OCI-LY3 (cell line): ENCODE data around the gene CLTC.

Experiments
- H2AFZ ChIP-seq: fragments of 200-600, 300-600 bp; shearing (Covaris generic); 2 replicates; pipeline ENCODE4 v1.6.0; 2014; ENCODE audit warnings: antibody characterized with exemption, low read depth, low read length
- H3K27ac ChIP-seq: fragments of 200-600, 300-600 bp; sonication (generic); 2 replicates; pipeline ENCODE4 v1.5.1; 2014; ENCODE audit warnings: mild to moderate bottlenecking, low read length, moderate library complexity, mixed read lengths
- H3K27me3 ChIP-seq: fragments of 200-600, 300-600 bp; sonication (generic); 2 replicates; pipeline ENCODE4 v1.6.1; 2014; ENCODE audit warnings: low read depth, low read length, mixed read lengths
- H3K36me3 ChIP-seq: fragments of 200-600, 300-600 bp; sonication (generic); replicated peaks from 2 replicates; pipeline ENCODE3; 2014; ENCODE audit warnings: low read depth, low read length, mixed read lengths
- H3K4me1 ChIP-seq: fragments of 300-600, 200-600 bp; sonication (generic); 2 replicates; pipeline ENCODE4 v1.6.1; 2014; ENCODE audit warnings: low read length, mixed read lengths
- H3K4me2 ChIP-seq: fragments of 200-600, 300-600 bp; sonication (generic); 2 replicates; pipeline ENCODE4 v1.6.1; 2014; ENCODE audit warnings: low read length, mixed read lengths
- H3K4me3 ChIP-seq: fragments of 300-600, 200-600 bp; sonication (generic); 2 replicates; pipeline ENCODE4 v1.5.1; 2014; ENCODE audit warnings: antibody characterized with exemption, mild to moderate bottlenecking, low read length, moderate library complexity
- H3K79me2 ChIP-seq: fragments of 300-600, 200-600 bp; shearing (Covaris generic); 2 replicates; pipeline ENCODE4 v1.6.1; 2014; ENCODE audit warnings: mild to moderate bottlenecking, low read length, mixed read lengths
- H3K9ac ChIP-seq: fragments of 300-600, 200-600 bp; shearing (Covaris generic); 2 replicates; pipeline ENCODE4 v1.6.0; 2014; ENCODE audit warnings: mild to moderate bottlenecking, low read length, moderate library complexity
- H3K9me3 ChIP-seq: fragments of 200-600, 300-600 bp; shearing (Covaris generic); 2 replicates; pipeline ENCODE4 v1.6.1; 2014; ENCODE audit warnings: low read length, mixed read lengths; ENCODE audit not compliant: insufficient read depth
- H4K20me1 ChIP-seq: fragments of 200-600, 300-600 bp; sonication (generic); 2 replicates; pipeline ENCODE4 v1.6.1; 2016; ENCODE audit warnings: low read length, mixed read lengths; ENCODE audit not compliant: insufficient read depth
- EZH2phosphoT487 ChIP-seq: fragments of 200-600 bp; shearing (Covaris generic); IDR thresholded peaks from 2 replicates; pipeline ENCODE4 v1.6.1; 2018; ENCODE audit warnings: antibody characterized with exemption, mixed run types, low read depth
- TF ChIP-seq, protein P1 (sequence below): fragments of 200-600, 300-600 bp; sonication (generic); IDR thresholded peaks from 2 replicates; pipeline ENCODE4 v1.5.1; 2014; ENCODE audit warnings: antibody characterized with exemption, low read length, low read depth

CLTC gene

DNA sequence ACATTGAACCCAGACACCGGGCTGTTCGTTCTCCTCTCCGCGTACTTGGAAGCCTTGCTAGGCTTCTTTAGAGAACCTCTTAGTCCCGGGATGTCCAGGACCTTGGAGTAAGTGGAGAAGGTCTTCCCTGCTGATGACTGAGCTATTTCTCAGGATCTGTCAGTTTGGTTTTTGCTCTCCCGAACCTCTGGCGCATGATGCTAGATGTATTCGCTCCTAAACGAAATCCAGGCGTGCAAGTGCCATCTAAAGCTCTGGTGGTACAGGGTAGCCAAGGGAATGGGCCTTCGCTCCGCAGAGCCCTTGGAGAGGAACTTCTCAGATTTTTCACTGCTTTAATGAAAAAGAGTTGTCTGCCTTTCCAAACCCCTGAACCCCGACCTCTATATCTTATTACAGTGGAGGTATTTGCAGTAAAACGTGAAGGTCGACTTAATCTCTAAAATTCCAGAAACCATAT, 88.3 kb downstream of the CLTC start:
- no peak for TF ChIP-seq EZH2phosphoT487
- TF ChIP-seq, protein P1, sequence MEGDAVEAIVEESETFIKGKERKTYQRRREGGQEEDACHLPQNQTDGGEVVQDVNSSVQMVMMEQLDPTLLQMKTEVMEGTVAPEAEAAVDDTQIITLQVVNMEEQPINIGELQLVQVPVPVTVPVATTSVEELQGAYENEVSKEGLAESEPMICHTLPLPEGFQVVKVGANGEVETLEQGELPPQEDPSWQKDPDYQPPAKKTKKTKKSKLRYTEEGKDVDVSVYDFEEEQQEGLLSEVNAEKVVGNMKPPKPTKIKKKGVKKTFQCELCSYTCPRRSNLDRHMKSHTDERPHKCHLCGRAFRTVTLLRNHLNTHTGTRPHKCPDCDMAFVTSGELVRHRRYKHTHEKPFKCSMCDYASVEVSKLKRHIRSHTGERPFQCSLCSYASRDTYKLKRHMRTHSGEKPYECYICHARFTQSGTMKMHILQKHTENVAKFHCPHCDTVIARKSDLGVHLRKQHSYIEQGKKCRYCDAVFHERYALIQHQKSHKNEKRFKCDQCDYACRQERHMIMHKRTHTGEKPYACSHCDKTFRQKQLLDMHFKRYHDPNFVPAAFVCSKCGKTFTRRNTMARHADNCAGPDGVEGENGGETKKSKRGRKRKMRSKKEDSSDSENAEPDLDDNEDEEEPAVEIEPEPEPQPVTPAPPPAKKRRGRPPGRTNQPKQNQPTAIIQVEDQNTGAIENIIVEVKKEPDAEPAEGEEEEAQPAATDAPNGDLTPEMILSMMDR: no peak
- Histone ChIP-seq H3K4me1 (peaks cover 27% of the 10 kb centered on the region), H4K20me1 (peaks cover 15% of the 10 kb centered on the region), H3K9ac (peak overlapping the region; percentile 97), H3K79me2 (peaks cover 98% of the 10 kb centered on the region), H2AFZ (peak overlapping the region; percentile 81), H3K36me3 (peaks cover 17% of the 10 kb centered on the region), H3K4me3 (peak overlapping the region; percentile 95), H3K9me3 (no peaks in the 10 kb centered on the region), H3K27me3 (no peaks in the 10 kb centered on the region), H3K4me2 (peak overlapping the region; percentile 79), H3K27ac (peak overlapping the region; percentile 76)

DNA sequence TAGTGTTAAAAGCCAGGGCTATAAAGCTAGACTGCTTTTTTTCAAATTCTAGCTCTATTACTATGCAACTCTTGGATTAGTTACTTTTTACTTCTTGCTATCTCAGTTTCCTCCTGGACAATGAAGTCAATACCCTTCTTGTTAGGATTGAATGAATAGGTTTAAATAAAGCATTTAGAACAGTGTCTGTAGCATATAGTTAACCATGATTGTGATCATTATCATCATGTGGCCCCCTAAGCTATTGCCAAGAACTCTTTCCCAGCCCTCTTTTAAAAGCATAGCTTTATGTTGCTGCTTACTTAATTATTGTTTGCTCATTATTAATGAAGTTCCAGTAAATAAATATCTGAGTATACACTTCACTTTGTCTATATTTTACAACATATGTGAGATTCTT, 92.2 kb downstream of the CLTC start:
- no peak overlapping the region for H2AFZ ChIP-seq
- H4K20me1 ChIP-seq: no peaks in the 10 kb centered on the region
- TF ChIP-seq EZH2phosphoT487: no peak
- TF ChIP-seq, protein P1: no peak
- H3K9me3 ChIP-seq: no peaks in the 10 kb centered on the region
- no peak overlapping the region for H3K27ac ChIP-seq
- no peak overlapping the region for H3K4me2 ChIP-seq
- no peaks in the 10 kb centered on the region for H3K27me3 ChIP-seq
- peaks cover 13% of the 10 kb centered on the region for H3K4me1 ChIP-seq
- no peak overlapping the region for H3K9ac ChIP-seq
- H3K4me3 ChIP-seq: no peak overlapping the region
- peaks cover 89% of the 10 kb centered on the region for H3K79me2 ChIP-seq
- no peaks in the 10 kb centered on the region for H3K36me3 ChIP-seq

DNA sequence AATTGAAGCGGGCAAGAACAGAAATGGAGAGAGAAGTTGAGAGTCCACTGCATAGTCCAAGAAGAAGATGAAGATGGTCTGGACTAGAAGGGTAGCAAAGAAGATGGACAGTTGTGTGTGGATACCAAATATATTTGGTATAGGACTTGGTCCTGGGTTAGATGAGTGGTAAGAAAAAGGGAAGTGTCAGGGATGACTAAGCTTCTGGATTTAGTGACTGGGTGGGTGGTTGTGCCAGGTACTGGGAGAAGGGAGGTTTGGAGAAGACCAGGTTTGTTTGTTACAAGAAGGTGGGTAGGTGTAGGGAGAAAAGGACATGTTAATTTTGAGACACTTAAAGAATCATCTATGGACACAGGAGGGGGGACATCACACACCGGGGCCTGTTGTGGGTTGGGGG, 93.2 kb downstream of the CLTC start:
- H3K4me1 ChIP-seq: peaks cover 13% of the 10 kb centered on the region
- H3K4me2 ChIP-seq: no peak overlapping the region

DNA sequence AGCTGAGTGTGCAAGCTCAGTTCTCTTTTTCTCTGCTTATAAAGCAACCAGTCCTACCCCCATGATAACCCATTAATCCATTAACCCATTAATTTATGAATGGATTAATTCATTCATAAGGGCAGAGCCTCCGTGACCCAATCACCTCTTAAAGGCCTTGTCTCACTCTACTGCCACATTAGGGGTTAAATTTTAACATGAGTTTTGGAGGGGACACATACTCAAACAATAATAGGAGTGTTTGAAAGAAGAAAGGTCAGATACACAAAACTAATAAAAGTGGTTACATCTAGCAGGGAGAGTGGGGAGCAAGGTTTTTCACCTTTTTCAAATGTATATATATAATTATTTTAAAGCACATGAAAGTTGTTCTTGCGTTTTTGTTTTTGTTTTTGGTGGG, 94.6 kb downstream of the CLTC start:
- TF ChIP-seq, protein P1: no peak
- no peak for TF ChIP-seq EZH2phosphoT487
- Histone ChIP-seq H3K4me2 (no peak overlapping the region), H3K27me3 (no peaks in the 10 kb centered on the region), H3K4me3 (no peak overlapping the region), H2AFZ (no peak overlapping the region), H4K20me1 (peaks cover 5% of the 10 kb centered on the region; the same call in 1 of the 2 replicates), H3K4me1 (peaks cover 1% of the 10 kb centered on the region; the same call in 1 of the 2 replicates), H3K27ac (no peak overlapping the region), H3K79me2 (peaks cover 86% of the 10 kb centered on the region), H3K9me3 (no peaks in the 10 kb centered on the region), H3K36me3 (peaks cover 2% of the 10 kb centered on the region), H3K9ac (no peak overlapping the region)

More for the DNA sequence above, 93.2 kb downstream of the CLTC start:
- no peaks in the 10 kb centered on the region for H3K27me3 ChIP-seq
- no peak overlapping the region for H3K4me3 ChIP-seq
- H3K79me2 ChIP-seq: peaks cover 89% of the 10 kb centered on the region
- no peaks in the 10 kb centered on the region for H3K36me3 ChIP-seq
- TF ChIP-seq, protein P1: no peak
- no peak for TF ChIP-seq EZH2phosphoT487
- H3K9ac ChIP-seq: no peak overlapping the region
- H4K20me1 ChIP-seq: no peaks in the 10 kb centered on the region
- no peaks in the 10 kb centered on the region for H3K9me3 ChIP-seq
- no peak overlapping the region for H2AFZ ChIP-seq
- H3K27ac ChIP-seq: no peak overlapping the region
